ENCODE data around the gene S100A14.
"Not testable (repeated sequence)": the region's sequence is repeated elsewhere in the genome, so short reads cannot be mapped to it uniquely, and the experiment has no call there.

S100A14 gene

DNA sequence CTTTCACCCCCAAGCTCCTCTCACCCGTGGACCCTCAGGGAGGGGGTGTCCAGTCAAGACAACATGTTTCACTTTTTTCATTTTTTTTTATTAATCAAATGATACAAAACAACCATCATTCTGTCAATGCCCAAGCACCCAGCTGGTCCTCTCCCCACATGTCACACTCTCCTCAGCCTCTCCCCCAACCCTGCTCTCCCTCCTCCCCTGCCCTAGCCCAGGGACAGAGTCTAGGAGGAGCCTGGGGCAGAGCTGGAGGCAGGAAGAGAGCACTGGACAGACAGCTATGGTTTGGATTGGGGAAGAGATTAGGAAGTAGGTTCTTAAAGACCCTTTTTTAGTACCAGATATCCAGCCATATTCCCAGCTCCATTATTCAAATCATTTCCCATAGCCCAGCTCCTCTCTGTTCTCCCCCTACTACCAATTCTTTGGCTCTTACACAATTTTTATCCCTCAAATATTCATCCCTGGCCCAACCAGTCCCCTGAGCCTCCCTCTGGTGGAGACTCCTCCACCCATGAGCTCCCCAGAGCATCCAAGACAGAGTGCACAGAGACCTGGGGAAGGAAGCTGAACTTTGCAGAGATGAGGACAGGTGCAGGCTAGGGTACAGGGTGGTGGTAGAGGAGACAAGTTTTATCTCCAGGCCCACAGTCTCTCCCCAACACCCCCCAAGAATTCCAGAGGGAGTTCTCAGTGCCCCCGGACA is 1.8 kb downstream of the S100A14 start:
- DNase-seq, result no peak

GRCh38 chr1:153613406-153613805 is 2.7 kb downstream of the S100A14 start:
- DNase-seq, result no peak

GRCh38 chr1:153612755-153613331 is 3.3 kb downstream of the S100A14 start, which contains the start of gene S100A16:
Gene S100A16, minus strand, starts transcription at chr1:153613137. Its CDS starts 4,986 bp downstream, at chr1:153608151.
- DNase-seq, result no peak

DNA sequence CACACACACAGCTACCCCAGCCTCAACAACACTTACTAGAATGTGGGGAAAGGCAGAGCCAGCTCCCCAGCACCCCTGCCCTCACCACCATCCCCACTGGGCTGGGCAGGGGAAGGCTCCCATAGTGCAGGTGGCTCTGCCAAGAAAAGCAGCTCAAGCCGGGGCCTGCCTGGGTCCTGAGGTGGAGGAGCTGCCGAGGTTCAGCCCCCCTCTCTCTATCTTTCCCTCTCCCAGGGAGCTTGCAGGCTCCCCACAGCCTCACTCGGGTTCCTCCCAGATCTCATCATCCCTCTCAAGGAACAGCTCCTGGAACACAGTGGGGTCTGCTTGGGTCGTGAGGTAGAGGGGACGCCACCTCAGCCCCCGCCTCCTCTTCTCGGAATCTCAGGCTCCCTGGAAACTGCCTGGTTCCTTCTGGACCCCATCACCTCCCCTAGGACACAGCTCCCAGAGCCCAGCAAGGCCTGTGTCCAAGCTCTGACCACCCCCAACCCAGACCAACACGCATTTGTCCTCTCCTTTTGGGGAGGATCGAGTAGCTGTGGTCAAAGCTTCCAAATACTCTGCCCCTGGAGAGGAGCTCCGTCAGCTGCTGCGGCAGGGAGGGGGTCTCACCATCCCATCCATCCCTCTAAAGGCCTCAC is 3.9 kb downstream of the S100A14 start:
- DNase-seq, result no peak

DNA sequence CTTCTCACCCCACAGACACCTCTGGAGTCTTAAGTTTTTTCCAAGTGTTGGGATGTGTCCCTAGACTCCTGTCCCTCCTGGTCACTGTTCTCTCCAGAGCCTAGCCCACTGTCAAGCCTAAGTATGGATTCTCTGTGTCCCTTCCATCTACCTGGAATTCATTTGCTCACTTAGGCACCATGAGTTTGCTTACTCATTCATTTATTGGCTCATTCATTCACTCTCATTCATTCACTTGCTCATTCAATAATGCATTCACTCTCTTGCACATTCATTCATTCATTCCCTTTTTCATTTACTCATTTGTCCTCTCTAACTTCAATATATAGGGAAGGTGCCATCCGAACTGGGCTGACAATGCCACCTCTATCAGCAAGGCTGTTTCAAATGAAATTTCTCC is 4.8 kb downstream of the S100A14 start:
- no peak for DNase-seq

- no peak for DNase-seq
Observed at GRCh38 chr1:153610811-153611301, 5.3 kb downstream of the S100A14 start.

GRCh38 chr1:153610334-153610733 is 5.8 kb downstream of the S100A14 start:
- no peak for DNase-seq

DNA sequence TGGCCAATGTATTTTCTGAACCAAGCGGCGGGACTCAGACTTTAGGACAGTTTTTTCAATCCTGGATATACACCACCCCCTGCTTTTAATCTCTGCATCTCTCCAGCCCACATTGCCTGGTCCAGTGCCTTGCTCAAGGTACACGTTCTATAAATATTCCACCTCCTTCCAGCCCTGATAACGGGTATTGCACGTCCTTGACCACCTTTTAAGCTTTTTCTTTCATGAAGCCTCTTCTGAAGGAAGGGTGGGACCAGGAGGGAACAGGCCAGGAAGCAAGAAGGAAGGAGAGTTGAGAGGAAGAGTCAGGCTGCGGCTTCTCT is 6.6 kb downstream of the S100A14 start:
- no peak for DNase-seq

DNA sequence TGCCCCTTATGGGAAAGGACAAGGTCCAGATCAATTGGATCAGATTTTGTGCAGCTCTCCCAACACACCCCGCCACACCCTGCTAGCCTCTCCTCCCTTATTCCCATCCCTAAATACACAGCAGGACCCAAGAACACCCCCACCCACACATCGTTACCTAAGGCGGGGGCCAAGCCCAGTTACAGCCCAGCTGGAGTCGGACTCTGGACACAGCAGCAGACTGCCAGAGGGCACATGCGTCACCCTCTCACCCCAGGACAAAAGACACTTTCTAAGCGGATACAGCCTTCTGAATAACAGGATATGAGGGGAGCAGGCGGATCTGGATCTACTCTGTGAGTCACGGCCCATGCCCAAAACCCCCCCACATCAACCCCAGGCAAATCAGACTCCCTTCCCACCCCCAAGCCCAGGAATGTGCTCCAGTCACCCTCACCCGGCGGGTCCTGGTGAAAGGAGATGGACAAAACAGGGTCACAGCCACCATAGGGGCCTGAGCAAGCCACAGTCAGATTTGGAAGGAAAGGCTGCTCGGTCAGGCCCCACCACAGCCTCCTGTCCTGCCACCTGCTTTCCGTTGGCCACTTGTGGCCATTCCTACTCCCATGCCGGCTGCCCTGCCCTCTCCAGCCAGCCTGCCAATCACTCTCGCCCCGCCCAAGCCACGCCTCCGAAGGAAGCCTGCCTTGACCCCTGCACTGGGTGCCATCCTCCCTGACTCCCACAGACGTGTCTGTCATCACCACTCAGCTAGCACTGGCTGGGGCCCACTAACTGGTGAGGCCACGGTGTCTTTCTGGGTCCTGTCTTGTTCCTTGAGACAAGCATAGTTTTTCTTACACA is 7.2 kb downstream of the S100A14 start:
- no peak for DNase-seq

DNA sequence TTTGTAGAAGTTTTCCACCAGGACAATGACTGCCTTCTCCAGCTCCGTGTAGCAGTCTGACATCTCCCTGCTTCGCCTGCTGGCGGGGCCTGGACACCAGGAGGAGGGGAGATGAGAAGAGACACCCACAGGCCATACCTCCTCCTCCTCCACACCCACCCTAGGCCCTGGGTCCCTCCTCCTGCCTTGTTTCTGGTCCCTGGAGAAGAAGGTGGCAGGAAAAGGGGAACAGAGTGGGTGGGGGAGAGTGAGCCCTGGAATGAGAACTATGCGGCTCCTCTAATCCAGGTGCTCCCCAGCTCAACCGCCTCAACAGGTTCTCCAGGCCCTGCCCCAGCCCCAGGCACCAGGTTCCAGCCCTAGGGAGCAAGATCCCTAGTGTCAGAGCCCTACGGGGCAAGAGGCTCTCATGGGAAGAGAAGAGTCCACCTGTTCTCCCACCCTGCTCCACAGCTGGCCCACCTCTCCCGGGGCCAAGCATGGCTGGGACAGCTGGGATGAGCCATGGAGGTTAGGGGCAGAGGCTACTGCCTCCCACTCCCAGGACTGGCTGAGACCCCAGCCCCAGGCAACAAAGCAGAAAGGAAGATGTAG is 7.9 kb downstream of the S100A14 start:
- no peak for DNase-seq

- no peak for DNase-seq
Observed at GRCh38 chr1:153607381-153607780, 8.7 kb downstream of the S100A14 start.

- no peak for DNase-seq
Observed at GRCh38 chr1:153606194-153606593, 9.9 kb downstream of the S100A14 start.

DNA sequence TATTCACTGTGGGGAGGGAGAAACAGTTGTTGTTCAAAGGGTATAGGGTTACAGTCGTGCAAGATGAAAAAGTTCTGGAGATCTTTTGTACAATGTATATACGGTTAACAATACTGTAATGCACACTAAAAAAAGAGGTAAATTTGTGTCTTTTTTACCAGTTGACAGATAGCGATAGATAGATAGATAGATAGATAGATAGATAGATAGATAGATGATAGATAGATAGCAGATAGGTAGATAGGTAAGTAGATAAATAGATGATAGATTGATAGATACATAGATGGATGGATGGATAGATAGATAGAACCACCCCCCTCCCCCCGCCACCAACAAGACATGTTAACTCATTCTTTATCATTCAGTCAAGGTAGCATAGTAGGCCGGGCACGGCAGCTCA is 13.4 kb downstream of the S100A14 start:
- no peak for DNase-seq

GRCh38 chr1:153599847-153600246 is 16.3 kb downstream of the S100A14 start:
- DNase-seq, result no peak

GRCh38 chr1:153598309-153599172 is 17.6 kb downstream of the S100A14 start:
- DNase-seq, result no peak

DNA sequence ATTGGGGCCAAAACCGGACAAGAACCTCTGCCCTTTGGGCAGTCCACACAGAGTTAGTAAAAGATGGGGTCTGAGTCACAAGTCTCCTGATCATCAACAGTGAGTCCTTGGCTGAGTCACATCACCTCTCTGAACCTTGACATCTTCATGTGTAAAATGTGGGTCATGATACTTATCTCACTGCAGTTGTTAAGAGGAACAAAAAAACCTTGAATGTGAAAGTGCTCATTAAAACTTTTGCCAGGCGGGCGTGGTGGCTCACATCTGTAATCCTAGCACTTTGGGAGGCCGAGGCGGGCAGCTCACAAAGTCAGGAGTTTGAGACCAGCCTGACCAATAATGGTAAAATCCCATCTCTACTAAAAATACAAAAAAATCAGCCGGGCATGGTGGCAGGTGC is 18.9 kb downstream of the S100A14 start:
- DNase-seq, result no peak

- no peak for DNase-seq
Observed at GRCh38 chr1:153592748-153593147, 23.4 kb downstream of the S100A14 start.

- no peak for DNase-seq
Observed at GRCh38 chr1:153588482-153588881, 27.6 kb downstream of the S100A14 start.

DNA sequence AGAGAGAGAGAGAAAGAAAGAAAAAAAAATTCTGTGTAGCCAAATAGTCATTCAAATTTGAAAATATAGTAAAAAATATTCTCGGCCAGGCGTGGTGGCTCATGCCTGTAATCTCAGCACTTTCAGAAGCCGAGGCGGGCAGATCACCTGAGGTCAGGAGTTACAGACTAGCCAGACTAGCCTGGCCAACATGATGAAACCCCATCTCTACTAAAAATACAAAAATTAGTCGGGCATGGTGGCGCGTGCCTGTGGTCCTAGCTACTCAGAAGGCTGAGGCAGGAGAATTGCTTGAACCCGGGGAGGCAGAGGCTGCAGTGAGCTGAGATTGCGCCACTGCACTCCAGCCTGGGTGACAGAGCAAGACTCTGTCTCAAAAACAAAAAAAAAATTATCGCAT is 28.1 kb downstream of the S100A14 start:
- not testable (repeated sequence) for DNase-seq

- DNase-seq, result no peak
Observed at GRCh38 chr1:153587314-153587713, 28.8 kb downstream of the S100A14 start.

DNA sequence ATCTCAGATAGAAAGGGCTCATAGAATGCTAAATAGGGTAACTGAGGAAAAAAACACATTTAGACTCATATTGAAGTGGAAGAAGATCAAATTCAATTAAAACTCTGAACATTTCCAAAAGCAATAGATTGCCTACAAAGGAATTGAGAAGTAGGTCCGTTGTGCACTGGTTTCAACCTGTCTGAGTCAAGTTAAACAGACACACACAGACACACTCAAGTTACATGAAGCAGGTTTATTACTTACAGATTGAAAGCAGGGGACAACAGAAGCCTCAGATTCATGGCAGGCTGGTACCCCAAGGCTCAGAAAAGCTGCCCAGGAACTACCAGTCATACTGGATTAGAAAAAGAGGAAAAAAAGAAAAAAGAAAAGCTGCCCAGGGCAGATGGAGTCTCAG is 29.8 kb downstream of the S100A14 start:
- no peak for DNase-seq

DNA sequence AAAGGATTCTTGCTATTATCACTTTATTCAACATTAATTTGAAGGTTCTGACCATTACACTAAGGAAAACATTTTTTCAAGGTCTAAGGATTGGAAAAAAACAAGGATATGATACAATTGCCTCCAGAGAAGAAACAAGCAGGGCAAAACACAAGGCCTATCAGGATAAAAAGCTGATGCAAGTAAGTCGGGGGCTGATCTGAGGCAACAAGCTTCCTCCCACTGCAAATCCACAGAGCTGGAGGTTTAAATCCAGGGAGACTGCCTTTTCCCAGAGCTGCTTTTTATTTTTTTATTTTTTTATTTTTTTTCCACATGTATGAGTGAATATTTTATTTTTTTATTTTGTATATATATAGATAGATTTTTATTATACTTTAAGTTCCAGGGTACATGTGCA is 31.1 kb downstream of the S100A14 start:
- DNase-seq, result no peak

Data from NCI-H2227 treated with DMSO at 0.1 percent for 48 hours (cell line).